B cell (primary cell): ENCODE measurements around the gene ACTL6B. TPM values are rescaled to one million over a fixed set of nuclear protein-coding genes. Genes with fewer than 3 reads are reported as not detected.
A peak's percentile ranks its signal among the peaks of the same experiment; 100 is the strongest.

Experiments used
- ATAC-seq: fragments of 200-7000 bp; cut with Tn5 transposase; one replicate; pipeline ENCODE4 v1.10.0; 2021; ENCODE audit warnings: low read depth, mild to moderate bottlenecking, moderate number of reproducible peaks, moderate library complexity
- CTCF ChIA-PET: fragments of 350-600 bp; sonication (Branson Sonifier 250); formaldehyde crosslinking; loops from one replicate; lab custom pipeline; 2021; ENCODE audit warnings: antibody characterized with exemption, inconsistent platforms; lab: Charles Lee
- POLR2A ChIA-PET: fragments of 350-600 bp; sonication (Branson Sonifier 250); formaldehyde crosslinking; loops from one replicate; lab custom pipeline; 2021; ENCODE audit warnings: antibody characterized with exemption; lab: Charles Lee
- DNase-seq: peaks from one replicate; pipeline ENCODE4 v3.0.0; 2013
- H2AFZ ChIP-seq: 2 replicates; pipeline ENCODE4 v1.6.1; 2012; ENCODE audit warnings: mild to moderate bottlenecking, low read depth, low read length; ENCODE audit not compliant: insufficient read depth, poor library complexity, severe bottlenecking
- H3K27ac ChIP-seq, 2 donors: 1 replicate in 1 of 2; 2 replicates in 1 of 2; pipeline ENCODE4 v1.5.1; 2012 to 2013; ENCODE audit warnings: low read length in 2 of 2, mild to moderate bottlenecking in 2 of 2, moderate library complexity in 1 of 2
- H3K27me3 ChIP-seq, 4 experiments: fragments of 200-600 bp in 1 of 4; sonication (generic) in 1 of 4; replicated peaks in 1 of 4; 1 replicate in 2 of 4; 2 replicates in 2 of 4; pipeline versions ENCODE4 v1.6.1 to v1.7.0; 2013 to 2016; ENCODE audit warnings: low read length in 3 of 4, mild to moderate bottlenecking in 2 of 4, mixed read lengths in 1 of 4, moderate library complexity in 1 of 4; ENCODE audit not compliant: insufficient read depth in 4 of 4, control insufficient read depth in 3 of 4; ENCODE audit errors: control extremely low read depth in 1 of 4
- H3K36me3 ChIP-seq, 2 experiments: replicated peaks in 1 of 2; 1 replicate in 1 of 2; 2 replicates in 1 of 2; pipeline versions ENCODE4 v1.6.1 to v1.7.1; 2013; ENCODE audit warnings: low read length in 1 of 2; ENCODE audit not compliant: insufficient read depth in 2 of 2, control insufficient read depth in 1 of 2; ENCODE audit errors: control extremely low read depth in 1 of 2, extremely low read depth in 1 of 2
- H3K4me1 ChIP-seq, 2 donors: fragments of 200-600 bp in 1 of 2; sonication (generic) in 1 of 2; 1 replicate in 1 of 2; 2 replicates in 1 of 2; pipeline versions ENCODE4 v1.5.1 to v1.6.1; 2013 to 2017; ENCODE audit warnings: low read length in 2 of 2; ENCODE audit not compliant: control insufficient read depth in 2 of 2, insufficient read depth in 2 of 2
- H3K4me2 ChIP-seq: replicated peaks from 2 replicates; pipeline ENCODE3; 2012; ENCODE audit warnings: mild to moderate bottlenecking, low read depth, low read length; ENCODE audit not compliant: poor library complexity, severe bottlenecking
- H3K4me3 ChIP-seq, 5 experiments: fragments of 200-600 bp in 1 of 5; sonication (generic) in 1 of 5; 1 replicate in 3 of 5; 2 replicates in 2 of 5; pipeline versions ENCODE4 v1.5.1 to v1.7.0; 2011 to 2016; ENCODE audit warnings: low read length in 4 of 5, mild to moderate bottlenecking in 4 of 5, low read depth in 2 of 5, control low read depth in 1 of 5, moderate library complexity in 1 of 5; ENCODE audit not compliant: insufficient read depth in 1 of 5; ENCODE audit errors: control extremely low read depth in 1 of 5, extremely low read depth in 1 of 5
- H3K79me2 ChIP-seq: fragments of 200-600 bp; sonication (generic); one replicate; pipeline ENCODE4 v1.6.0; 2016; ENCODE audit warnings: low read length; ENCODE audit not compliant: control insufficient read depth, insufficient read depth
- H3K9ac ChIP-seq: fragments of 200-600 bp; sonication (generic); 2 replicates; pipeline ENCODE4 v1.6.1; 2017; ENCODE audit warnings: mild to moderate bottlenecking, low read length, moderate library complexity
- H3K9me3 ChIP-seq, 3 donors: one replicate each; pipeline versions ENCODE4 v1.6.1 to v1.7.1; 2013; ENCODE audit warnings: low read length in 2 of 3; ENCODE audit not compliant: control insufficient read depth in 2 of 3, insufficient read depth in 1 of 3; ENCODE audit errors: control extremely low read depth in 1 of 3
- H4K20me1 ChIP-seq: 2 replicates; pipeline ENCODE4 v1.6.0; 2012; ENCODE audit warnings: mild to moderate bottlenecking, low read length; ENCODE audit not compliant: insufficient read depth, control insufficient read depth, poor library complexity, severe bottlenecking
- H3K27ac Mint-ChIP-seq: one replicate; pipeline ENCODE4 v1.8.0; 2021; ENCODE audit warnings: mixed read lengths
- H3K27me3 Mint-ChIP-seq: one replicate; pipeline ENCODE4 v1.8.0; 2021; ENCODE audit warnings: mixed read lengths
- H3K4me1 Mint-ChIP-seq: one replicate; pipeline ENCODE4 v1.8.0; 2021; ENCODE audit warnings: mixed read lengths
- H3K4me3 Mint-ChIP-seq: one replicate; pipeline ENCODE4 v1.8.0; 2021; ENCODE audit warnings: mixed read lengths
- H3K9me3 Mint-ChIP-seq: one replicate; pipeline ENCODE4 v1.8.0; 2022; ENCODE audit warnings: mixed read lengths; ENCODE audit not compliant: insufficient read depth
- CTCF ChIP-seq: fragments of 200-600 bp; IDR thresholded peaks from one replicate; pipeline ENCODE4 v1.8.0; 2022; ENCODE audit warnings: antibody characterized with exemption, mild to moderate bottlenecking
- EZH2 ChIP-seq: IDR thresholded peaks from 2 replicates; pipeline ENCODE4 v1.6.1; 2012; ENCODE audit warnings: borderline replicate concordance, low read depth, mild to moderate bottlenecking, moderate library complexity, low read length; ENCODE audit not compliant: insufficient read depth, poor library complexity, severe bottlenecking
- WGBS: methylation state at CpG from one replicate; pipeline ENCODE4 v1.1.5; 2013; ENCODE audit warnings: missing lambda C conversion rate; ENCODE audit not compliant: insufficient coverage; 5-methylcytosine and 5-hydroxymethylcytosine counted together
- intact Hi-C: fragments of 100-400 bp; cut with micrococcal nuclease; formaldehyde crosslinking; loops from one replicate; pipeline ENCODE4 v1.10.0; 2022
- polyA minus RNA-seq: library from RNA; depleted of rRNA, polyadenylated mRNA; stranded (reverse); fragments of >200 nt; gene quantifications from 2 replicates; pipeline ENCODE4 v1.2.3, GENCODE V29; 2012
- polyA plus RNA-seq: library from polyadenylated mRNA; depleted of rRNA; stranded (reverse); fragments of >200 nt; gene quantifications from 2 replicates; pipeline ENCODE4 v1.2.3, GENCODE V29; 2012
- total RNA-seq, 2 donors: library from RNA; stranded (reverse); fragments of 120-200 nt in 1 of 2; gene quantifications; 1 replicate in 1 of 2; 2 replicates in 1 of 2; pipeline versions ENCODE4 v1.2.3 to v1.2.4, GENCODE V29; 2013 to 2022

ACTL6B gene
- total RNA-seq (not detected in 2 replicates), polyA plus RNA-seq (not detected in 2 replicates), polyA minus RNA-seq (not detected in 2 replicates)
- total RNA-seq (2013): not detected

- ChIA-PET POLR2A (no interaction called here), CTCF (no interaction called here)
- Histone ChIP-seq H3K4me3 (no peak within 1 kb of the TSS), H3K9ac (no peak within 1 kb of the TSS), H3K4me2 (peak within 1 kb of the TSS; percentile 22), H3K27ac (no peak within 1 kb of the TSS), H3K9me3 (peaks cover 0 to 22% (median 0%) of the 10 kb centered on the region in 3 donors), H4K20me1 (no peaks in the 10 kb centered on the region), H2AFZ (no peak within 1 kb of the TSS), H3K4me1 (peaks cover 0 to 8% of the 10 kb centered on the region in 2 donors), H3K36me3 (no peaks in the 10 kb centered on the region), H3K27me3 (peaks cover 0 to 61% (median 31%) of the 10 kb centered on the region in 4 experiments), H3K79me2 (no peaks in the 10 kb centered on the region)
- H3K4me3 Mint-ChIP-seq: no peak within 1 kb of the TSS
- peaks cover 41% of the 10 kb centered on the region for H3K27me3 Mint-ChIP-seq
- no peaks in the 10 kb centered on the region for H3K9me3 Mint-ChIP-seq
- H3K4me1 Mint-ChIP-seq: no peaks in the 10 kb centered on the region
- intact Hi-C loops: no loop called here
- H3K27ac Mint-ChIP-seq: no peak within 1 kb of the TSS
- peak; percentile 41 for ATAC-seq
- WGBS: 22% methylated on average over 62 of the region's 63 CpGs
- TF ChIP-seq EZH2 (no peak), CTCF (no peak)
- peak; percentile 49 for DNase-seq
Observed at GRCh38 chr7:100655908-100656674, at the start of gene ACTL6B. ACTL6B (minus strand) TSS chr7:100656448; CDS start chr7:100656354, 94 bp downstream.
